HG03159 (cell line): ENCODE results near the gene VANGL1.

ENCODE experiments used
- ATAC-seq: cut with Tn5 transposase; IDR thresholded peaks from one replicate; pipeline ENCODE4 v1.9.1; 2021; ENCODE audit warnings: mild to moderate bottlenecking, moderate library complexity; ENCODE audit not compliant: unreplicated experiment

Gene VANGL1

GRCh38 chr1:115666702-115667101 is 24.9 kb downstream of the VANGL1 start:
- no peak for ATAC-seq

DNA sequence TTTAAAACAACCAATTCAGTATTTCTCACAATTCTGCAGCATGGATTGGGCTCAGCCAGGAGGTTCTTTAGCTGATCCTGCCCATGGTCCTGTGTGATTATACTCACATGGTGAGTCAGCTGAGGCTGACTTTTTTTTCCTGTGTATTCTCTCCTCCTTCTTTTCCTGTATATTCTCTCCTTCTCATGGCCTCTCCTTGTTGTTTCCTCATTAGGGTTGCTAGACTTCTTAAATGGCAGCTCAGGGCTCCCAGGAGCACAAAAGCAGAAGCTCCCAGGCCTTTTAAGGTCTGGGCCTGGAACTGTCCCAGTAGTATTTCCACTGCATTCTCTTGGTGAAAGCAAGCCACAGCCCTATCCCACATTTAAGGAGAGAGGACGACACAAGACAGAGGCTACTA is 26.8 kb downstream of the VANGL1 start:
- no peak for ATAC-seq

- no peak for ATAC-seq
Observed at GRCh38 chr1:115669002-115669673, 27.4 kb downstream of the VANGL1 start.

- no peak for ATAC-seq
Observed at GRCh38 chr1:115669886-115670285, 28.1 kb downstream of the VANGL1 start.

DNA sequence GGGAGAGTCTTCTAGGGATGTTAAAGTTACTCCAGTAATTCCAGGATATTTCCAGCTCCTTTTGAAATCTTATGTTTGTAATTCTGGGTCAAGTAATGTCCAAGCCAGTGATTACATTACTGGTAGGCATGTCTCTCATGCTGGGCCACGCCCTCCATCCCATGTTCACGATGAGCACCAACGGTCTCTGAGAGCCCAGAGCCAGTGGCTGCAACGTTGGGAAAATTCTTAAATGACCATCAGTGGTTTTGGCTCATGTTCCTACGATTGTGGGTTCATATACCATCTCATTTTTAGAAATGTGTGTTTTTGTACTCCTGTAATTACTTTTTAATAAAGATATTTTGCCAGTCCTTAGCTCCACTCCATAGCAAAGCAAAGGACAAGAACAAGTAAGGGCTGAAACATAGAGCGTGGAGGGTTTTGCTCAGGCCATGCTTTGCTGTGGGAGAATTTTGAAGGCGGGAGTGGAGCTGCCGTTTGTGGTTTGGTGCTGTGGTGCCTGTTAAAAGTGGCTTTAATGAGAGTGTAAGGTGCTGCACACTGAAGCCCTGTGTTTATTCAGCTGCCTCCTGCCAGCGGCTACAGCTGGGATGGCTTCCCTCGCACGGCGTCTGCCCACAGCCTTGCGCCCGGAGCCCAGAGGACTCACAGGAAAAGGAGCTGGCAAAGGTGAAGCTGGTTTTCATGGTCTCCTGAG is 28.9 kb downstream of the VANGL1 start:
- no peak for ATAC-seq

DNA sequence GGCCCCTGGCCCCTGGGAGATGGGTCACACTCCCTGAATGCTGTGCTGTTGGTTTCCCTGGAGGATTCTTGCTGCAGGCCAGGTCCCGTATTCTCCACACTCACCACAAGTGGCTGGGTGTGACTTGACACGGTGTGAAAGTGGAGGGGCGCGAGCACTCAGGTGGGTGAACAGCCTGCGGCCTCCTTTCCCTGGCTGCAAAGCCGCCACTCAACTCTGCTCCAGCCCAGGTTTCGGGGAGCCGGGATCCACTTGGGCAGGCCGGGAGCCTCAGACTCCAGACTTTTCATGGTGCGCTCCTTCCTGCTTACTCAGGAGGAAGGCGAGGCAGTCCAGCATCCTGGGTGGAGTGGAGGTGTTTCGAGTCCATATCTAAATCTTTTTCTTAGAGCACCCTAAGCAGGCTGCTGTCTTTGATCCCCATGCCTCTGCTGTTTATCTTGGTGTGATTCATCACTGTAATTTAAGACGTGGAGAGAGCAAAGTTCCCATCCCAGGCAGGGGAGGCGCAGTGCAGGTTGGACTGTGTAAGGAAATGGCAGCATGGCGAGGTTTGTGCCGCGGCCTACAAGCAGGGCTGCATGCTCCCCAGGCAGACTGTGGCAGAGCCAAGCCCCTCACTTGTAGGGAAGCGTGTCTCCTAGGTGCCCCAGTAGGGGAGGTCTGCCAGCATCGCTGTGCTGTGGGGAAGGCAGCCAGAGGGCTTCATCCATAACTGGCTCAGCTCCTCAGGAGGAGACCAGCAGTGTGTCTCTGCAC is 29.6 kb downstream of the VANGL1 start:
- ATAC-seq: no peak

- ATAC-seq: no peak
Observed at GRCh38 chr1:115672224-115673009, 30.6 kb downstream of the VANGL1 start.

- no peak for ATAC-seq
Observed at GRCh38 chr1:115676498-115677181, 34.9 kb downstream of the VANGL1 start.

DNA sequence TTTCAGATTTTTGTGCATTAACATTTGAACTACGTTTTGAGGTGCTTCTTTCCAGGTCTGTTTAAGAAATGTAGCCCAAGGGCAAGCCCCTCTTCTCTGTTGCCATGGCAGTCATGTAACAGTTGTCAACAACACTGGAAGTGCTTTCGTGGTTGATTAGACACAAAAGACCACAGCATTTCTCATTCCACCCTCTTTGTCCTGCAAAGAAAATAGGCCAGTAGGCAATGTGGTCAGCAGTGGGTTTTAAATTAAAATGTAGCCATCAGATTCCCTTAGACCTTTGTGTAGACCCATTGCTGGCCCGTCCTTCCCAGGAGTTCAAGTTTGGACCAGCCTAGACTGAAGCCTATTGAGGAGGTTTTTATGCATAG is 35.4 kb downstream of the VANGL1 start:
- ATAC-seq: peak; percentile 61

GRCh38 chr1:115677565-115677964 is 35.8 kb downstream of the VANGL1 start:
- no peak for ATAC-seq

DNA sequence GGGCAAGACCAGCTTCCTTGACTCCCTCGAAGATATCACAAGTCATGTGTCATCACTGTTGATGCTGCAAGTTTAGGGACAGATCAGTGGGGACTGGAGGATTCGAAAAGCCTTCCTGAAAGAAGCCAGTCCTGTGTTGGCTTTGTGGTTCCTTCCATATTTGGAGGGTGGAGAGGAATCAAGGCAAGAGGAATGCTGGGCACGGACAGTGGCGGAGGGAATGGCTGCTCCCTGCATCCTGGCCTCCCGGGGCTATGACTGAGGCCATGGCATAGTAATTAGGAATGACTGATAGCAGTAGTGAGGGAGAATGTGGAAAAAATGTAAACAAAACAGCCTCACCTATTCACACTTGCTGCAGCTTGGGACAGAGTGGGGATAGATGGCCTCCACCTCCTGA is 36.4 kb downstream of the VANGL1 start:
- no peak for ATAC-seq

DNA sequence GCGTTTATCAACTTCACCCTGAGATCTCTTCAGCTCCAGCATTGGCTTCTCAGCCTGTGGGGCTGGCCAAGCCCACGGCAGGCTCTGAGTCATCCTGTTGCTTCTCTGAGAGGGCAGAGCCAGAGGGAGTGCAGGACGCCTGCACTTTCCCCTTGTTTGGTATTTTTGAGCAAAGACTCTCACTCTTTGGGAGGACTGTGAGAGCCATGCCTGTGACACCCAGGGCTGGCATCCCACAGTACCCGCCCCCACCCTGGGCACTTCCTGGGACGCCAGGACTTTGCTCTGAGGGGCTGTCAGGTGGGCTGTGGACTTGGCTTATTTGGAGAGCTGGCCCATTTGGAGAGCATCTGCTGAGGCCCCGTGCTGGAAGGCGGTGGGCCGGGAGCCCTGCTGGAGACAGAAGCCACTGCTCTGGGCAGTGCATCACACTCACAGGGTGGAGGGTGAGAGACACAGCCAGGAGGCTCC is 37.4 kb downstream of the VANGL1 start:
- ATAC-seq: no peak

DNA sequence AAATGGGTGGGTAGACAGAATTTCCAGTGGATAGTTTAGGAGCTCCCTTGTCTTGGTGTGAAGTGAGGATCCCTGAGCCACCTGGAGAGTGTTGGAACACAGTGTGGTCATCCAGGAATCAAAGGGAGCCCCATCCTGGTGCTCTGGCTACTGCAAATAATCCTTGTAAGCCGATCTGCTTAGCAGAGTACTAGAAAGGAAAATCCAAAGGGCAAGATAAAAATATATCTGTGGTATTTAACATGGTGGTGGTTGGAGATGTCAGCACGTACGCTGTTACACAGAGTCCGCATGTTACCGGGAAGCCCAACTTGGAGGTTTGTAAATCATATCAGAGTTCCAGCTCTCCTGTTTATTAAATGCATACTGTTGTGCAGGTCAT is 39.0 kb downstream of the VANGL1 start:
- no peak for ATAC-seq

DNA sequence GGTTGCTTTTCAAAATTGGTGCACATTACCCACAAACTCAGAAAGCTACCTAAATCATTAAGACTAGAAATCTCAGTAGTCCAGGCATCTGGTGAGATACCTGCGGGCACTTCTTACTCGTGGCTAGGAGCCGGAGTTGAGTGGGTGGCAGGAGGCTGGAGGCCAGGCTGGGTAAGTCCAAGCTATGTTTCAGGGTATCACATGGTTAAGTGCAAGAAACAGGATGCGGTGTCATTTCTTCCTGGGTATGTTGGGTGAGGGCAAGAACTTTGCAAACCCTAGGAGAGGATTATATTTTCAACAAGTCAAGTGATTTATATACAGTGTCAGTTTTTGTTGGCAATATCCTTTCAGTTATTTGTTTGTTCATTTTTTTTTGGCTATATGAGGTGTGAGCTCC is 41.0 kb downstream of the VANGL1 start:
- ATAC-seq: no peak

DNA sequence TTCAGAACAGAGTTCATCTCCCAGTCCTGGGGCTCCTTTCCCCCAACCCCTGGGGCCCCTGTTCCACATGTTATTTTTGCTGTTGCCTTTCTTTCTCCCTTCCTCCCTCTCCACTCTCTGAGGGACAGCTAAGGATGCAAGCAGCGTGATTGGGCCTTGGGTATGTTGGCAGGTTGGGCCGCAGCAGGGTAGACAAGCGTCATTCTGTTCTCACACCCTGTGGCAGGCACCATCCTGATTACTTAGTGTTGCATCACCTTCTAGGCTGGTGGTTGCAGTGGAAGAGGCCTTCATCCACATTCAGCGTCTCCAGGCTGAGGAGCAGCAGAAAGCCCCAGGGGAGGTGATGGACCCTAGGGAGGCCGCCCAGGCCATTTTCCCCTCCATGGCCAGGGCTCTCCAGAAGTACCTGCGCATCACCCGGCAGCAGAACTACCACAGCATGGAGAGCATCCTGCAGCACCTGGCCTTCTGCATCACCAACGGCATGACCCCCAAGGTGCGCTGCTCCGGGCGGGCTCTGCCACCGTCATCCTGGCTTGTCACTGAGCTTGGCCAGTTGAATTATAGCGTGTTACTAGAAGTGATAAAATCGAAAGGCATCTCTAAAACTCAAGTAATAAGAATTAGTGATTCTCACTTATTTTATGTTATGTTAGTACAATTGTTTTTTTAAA is 43.4 kb downstream of the VANGL1 start:
- no peak for ATAC-seq

GRCh38 chr1:115687744-115688143 is 46.0 kb downstream of the VANGL1 start:
- ATAC-seq: no peak

DNA sequence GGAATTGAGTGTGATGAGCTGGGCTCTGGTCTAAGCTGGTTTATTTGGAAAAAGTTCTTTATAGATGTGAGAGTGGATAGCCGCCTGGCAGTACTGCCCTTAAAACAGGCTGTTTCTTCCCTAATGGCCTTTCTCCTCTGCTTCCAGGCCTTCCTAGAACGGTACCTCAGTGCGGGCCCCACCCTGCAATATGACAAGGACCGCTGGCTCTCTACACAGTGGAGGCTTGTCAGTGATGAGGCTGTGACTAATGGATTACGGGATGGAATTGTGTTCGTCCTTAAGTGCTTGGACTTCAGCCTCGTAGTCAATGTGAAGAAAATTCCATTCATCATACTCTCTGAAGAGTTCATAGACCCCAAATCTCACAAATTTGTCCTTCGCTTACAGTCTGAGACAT is 49.2 kb downstream of the VANGL1 start:
- no peak for ATAC-seq

GRCh38 chr1:115692224-115692623 is 50.5 kb downstream of the VANGL1 start:
- no peak for ATAC-seq

- no peak for ATAC-seq
Observed at GRCh38 chr1:115694805-115695204, 53.0 kb downstream of the VANGL1 start.

DNA sequence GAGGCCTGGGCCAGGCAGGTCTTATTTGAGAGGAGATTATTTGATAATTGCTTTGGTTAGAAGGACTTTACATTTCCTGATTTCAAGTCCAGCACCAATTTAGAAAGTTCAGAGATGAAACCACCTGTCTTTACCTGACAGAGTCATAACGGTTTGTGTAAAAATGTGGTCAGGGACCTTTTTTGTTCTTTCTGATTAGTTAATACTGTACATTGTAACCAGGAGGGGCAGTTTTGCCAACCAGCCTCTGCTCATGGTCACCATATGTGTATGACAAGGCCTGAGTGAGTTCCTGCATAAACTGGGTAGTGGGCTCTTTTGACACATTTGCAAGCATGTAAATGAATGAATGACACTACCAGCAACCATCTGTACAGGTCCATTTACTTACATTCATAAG is 55.8 kb downstream of the VANGL1 start:
- no peak for ATAC-seq
